ENCODE data around the gene NHLRC2.

NHLRC2 gene

GRCh38 chr10:113911113-113911512 lies 56.7 kb downstream of the NHLRC2 start:
- DNase-seq, result no peak

- no peak for DNase-seq
Observed at GRCh38 chr10:113911839-113912238, 57.4 kb downstream of the NHLRC2 start.

- DNase-seq, result no peak
Observed at GRCh38 chr10:113912582-113912981, 58.1 kb downstream of the NHLRC2 start.

GRCh38 chr10:113914956-113915355 lies 60.5 kb downstream of the NHLRC2 start:
- no peak for DNase-seq

- DNase-seq, result no peak
Observed at GRCh38 chr10:113915540-113915939, 61.1 kb downstream of the NHLRC2 start.

GRCh38 chr10:113916053-113916452 lies 61.6 kb downstream of the NHLRC2 start:
- DNase-seq, result no peak

GRCh38 chr10:113917636-113918035 lies 63.2 kb downstream of the NHLRC2 start:
- DNase-seq, result no peak

- no peak for DNase-seq
Observed at GRCh38 chr10:113920114-113920513, 65.7 kb downstream of the NHLRC2 start.

GRCh38 chr10:113920875-113921274 lies 66.4 kb downstream of the NHLRC2 start:
- DNase-seq, result no peak

GRCh38 chr10:113921561-113922370 lies 67.3 kb downstream of the NHLRC2 start:
- DNase-seq, result no peak

GRCh38 chr10:113922787-113923570 lies 68.5 kb downstream of the NHLRC2 start:
- no peak for DNase-seq

- no peak for DNase-seq
Observed at GRCh38 chr10:113924186-113924585, 69.7 kb downstream of the NHLRC2 start.

GRCh38 chr10:113924664-113925063 lies 70.2 kb downstream of the NHLRC2 start:
- DNase-seq, result no peak

- no peak for DNase-seq
Observed at GRCh38 chr10:113927440-113927839, 73.0 kb downstream of the NHLRC2 start.

GRCh38 chr10:113928830-113929229 lies 74.4 kb downstream of the NHLRC2 start:
- DNase-seq, result no peak

GRCh38 chr10:113929522-113929921 lies 75.1 kb downstream of the NHLRC2 start:
- no peak for DNase-seq

- no peak for DNase-seq
Observed at GRCh38 chr10:113930482-113931057, 76.1 kb downstream of the NHLRC2 start.

- no peak for DNase-seq
Observed at GRCh38 chr10:113932854-113933253, 78.4 kb downstream of the NHLRC2 start.

GRCh38 chr10:113933894-113934532 lies 79.6 kb downstream of the NHLRC2 start:
- no peak for DNase-seq

- no peak for DNase-seq
Observed at GRCh38 chr10:113937258-113937657, 82.8 kb downstream of the NHLRC2 start.

GRCh38 chr10:113937756-113938155 lies 83.3 kb downstream of the NHLRC2 start:
- no peak for DNase-seq

- DNase-seq, result no peak
Observed at GRCh38 chr10:113939212-113939860, 84.9 kb downstream of the NHLRC2 start.

GRCh38 chr10:113941140-113941539 lies 86.7 kb downstream of the NHLRC2 start:
- DNase-seq, result no peak
